B cell (primary cell): Measurements from ENCODE around the gene UBR2.

Experiments
- CTCF ChIP-seq: fragments of 200-600 bp; IDR thresholded peaks from one replicate; pipeline ENCODE4 v1.8.0; 2022; ENCODE audit warnings: antibody characterized with exemption, mild to moderate bottlenecking
- EZH2 ChIP-seq: IDR thresholded peaks from 2 replicates; pipeline ENCODE4 v1.6.1; 2012; ENCODE audit warnings: borderline replicate concordance, low read depth, mild to moderate bottlenecking, moderate library complexity, low read length; ENCODE audit not compliant: insufficient read depth, poor library complexity, severe bottlenecking

DNA sequence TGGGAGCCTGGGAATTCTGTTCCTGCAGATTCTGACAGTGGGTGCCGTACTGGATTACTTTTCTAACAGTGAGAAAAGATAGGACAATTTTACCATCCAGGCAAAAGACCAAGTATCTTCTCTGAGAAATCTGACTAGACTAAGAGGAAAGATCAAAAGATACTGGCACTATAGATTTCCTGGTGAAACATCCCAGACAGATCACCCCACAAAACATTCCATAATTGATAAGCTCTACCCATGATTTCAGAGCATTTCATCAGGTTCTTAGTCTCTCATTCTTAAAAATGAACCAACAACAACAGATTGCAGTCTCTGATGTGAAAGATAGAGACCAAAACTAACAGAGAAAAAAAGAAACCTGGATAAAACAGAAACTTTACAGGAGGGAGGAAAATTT is 13.6 kb upstream of the UBR2 start:
- TF ChIP-seq CTCF (no peak), EZH2 (no peak)
